Stimulated activated CD4-positive, alpha-beta T cell treated with anti-CD3 and anti-CD28 coated beads, Interleukin-15, amount 100 ng/mL, for 24 hours (primary cell): Measurements from ENCODE around the gene OSBPL1A.

ENCODE experiments used
- DNase-seq: peaks from one replicate; pipeline ENCODE4 v3.0.0-alpha.2; 2020

Gene OSBPL1A

DNA sequence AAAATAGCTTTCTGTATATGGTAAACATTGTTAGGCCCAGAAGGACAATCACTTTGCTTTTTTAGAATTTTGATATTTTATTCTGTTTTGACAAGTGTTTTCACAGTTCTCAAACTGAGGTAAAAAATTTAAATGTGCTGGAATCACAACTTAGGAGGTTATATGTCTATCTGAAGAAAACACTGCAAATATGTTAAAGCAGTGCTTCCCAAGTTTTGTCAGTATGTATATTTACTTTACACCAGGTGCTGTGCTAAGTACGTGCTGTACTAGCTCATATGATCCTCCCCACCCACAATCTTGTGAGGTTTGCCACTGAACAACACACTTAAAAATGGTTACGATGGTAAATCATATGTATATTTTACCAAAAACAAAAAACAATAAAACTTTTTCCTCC lies 134.6 kb downstream of the OSBPL1A start:
- DNase-seq, result no peak

DNA sequence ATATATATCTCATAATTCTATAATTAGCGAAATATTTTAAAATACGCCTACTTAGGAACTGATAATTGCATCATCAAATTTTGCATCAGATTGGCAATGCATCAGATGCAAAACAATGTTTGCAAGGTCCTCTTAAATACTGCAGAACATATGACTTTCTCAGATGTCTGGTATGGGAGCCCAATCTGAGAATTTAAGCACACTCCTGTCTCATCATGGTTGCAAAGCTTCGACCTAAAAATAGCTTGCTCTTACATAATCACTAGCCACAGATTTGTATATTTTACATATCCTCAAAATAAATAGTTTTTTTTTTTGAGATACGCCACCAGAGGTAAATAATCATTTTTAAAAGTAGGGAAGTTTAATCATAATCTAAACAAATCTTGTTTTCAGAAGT lies 135.5 kb downstream of the OSBPL1A start:
- DNase-seq, result no peak

DNA sequence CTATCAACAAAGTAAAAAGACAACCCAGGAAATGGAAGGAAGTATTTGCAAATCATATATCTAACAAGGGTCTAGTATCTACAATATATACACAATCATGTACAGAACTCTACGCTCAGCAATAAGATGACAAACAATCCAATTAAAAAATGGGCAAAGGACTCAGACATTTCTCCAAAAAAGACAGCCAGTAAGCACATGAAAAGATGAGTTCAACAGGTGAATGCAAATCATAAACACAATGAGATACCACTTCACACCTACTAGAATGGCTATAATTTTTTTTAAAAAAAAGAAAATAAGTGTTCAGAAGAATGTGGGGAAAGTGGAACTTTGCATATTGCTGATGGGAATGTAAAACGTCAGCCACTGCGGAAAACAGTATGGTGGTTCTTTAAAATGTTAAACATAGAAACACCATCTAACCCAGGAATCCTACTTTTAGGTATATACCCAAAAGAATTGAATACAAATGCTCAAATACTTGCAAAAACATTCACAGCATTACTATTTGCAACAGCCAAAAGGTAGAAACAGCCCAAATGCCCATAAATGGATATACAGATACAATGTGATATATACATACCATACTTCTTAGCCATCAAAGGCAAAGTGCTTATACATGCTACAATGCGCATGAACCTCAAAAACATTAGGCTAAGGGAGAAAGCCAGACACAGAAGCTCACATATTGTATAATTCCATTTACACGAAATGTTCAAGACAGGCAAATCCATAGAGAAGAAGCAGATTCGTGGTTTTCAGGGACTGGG lies 137.6 kb downstream of the OSBPL1A start:
- no peak for DNase-seq

DNA sequence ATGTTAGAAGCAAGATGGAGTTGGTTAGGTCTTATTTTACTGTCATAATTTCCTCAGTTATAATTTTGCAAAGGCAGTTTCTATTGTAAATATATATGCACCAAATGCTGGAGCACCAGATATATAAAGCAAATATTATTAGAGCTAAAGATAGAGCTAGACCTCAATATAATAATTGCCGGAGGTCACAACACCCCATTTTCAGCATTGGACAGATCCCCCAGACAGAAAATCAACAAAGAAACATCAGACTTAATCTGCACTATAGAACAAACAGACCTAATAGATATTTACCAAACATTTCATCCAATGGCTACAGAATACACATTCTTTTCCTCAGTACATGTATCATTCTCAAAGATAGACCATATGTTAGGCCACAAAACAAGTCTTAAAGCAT lies 143.6 kb downstream of the OSBPL1A start:
- DNase-seq, result no peak

DNA sequence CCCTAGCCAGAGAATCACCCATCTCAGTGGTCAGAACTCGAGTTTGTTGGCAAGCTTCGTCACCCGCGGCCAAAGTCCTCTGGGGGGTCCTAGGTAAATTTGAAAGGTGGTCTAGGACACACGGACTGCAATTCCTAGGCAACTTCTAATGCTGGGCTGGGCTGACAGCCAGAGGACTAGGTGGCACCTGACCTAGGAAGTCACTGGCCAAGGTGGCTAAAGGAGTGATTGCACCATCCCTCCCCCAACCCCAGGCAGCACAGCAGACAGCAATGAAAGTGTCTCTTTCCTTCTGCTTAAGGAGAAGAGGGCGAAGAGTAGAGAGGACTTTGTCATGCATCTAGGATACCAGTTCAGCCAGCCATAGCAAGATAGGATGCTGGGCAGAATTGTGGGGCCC lies 147.9 kb downstream of the OSBPL1A start:
- DNase-seq, result no peak

DNA sequence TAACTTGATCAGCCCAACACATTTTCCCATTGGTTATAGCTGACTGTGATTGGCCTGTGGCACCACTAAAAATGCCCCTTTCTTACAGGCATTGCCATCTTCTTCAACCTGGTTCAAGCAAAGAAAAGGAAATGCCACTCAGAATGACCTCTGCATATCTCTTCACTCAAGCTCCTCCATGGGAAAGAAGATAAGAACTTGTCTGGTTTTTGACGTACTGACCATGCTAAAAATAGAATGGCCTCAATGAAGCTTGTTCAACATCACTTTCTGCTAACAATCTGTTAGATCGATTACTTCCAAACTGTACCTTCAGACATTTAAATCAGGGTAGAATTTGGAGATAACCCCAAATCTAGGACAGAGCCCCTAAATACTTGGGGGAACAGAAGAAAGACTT lies 149.3 kb downstream of the OSBPL1A start:
- DNase-seq, result no peak

DNA sequence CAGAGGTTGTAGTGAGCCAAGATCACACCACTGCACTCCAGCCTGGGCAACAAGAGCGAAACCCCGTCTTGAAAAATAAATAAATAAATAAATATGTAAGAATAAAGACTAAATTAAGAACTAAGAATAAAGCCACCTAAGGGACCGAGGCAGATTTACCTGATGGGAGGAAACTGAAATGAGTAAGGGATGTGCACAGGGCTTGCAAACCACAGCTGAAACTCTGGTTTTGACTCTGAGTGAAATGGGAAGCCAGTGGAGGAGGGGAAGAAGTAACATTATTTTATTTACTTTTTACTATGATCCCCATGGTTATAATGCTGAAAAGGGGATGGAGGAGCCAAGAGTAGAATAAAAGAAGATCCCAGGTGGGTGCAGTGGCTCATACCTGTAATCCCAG lies 151.5 kb downstream of the OSBPL1A start:
- no peak for DNase-seq

DNA sequence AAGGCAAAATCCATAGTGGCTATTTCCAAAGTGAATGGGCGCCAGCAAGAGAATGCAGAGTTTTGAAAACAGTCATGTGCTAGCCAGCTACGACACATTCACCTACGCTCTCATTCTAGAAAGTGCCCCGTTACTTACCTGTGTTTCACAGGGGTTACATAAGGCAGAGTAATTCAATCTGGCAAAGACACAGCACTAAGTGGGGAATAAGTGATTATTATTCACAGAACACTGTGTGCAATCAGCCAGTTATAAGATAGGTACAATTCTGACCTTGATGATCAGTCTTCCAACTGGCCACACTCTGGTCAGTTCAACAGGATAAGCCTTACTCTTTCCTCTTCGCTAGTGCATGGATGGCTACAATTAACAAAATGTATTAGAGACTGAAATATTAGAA lies 152.9 kb downstream of the OSBPL1A start:
- DNase-seq, result no peak

DNA sequence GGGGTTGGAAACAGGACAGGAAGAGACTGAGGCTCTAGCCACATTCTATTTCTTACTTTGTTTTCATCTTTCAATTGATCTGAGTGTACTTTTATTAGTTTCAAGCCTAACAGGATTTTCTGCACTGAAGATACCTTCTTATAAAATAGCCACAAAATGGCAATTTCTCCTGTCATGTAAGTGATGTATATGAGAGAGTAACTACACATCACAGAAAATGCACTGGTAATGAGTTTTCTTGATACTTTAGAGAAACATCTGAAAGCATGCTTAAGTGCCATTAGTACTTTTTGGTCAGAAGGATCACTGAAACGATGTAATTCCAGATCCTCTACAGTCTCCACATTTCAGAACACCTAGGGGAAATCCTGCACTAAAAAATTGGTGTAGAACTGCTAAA lies 153.9 kb downstream of the OSBPL1A start:
- DNase-seq, result no peak

DNA sequence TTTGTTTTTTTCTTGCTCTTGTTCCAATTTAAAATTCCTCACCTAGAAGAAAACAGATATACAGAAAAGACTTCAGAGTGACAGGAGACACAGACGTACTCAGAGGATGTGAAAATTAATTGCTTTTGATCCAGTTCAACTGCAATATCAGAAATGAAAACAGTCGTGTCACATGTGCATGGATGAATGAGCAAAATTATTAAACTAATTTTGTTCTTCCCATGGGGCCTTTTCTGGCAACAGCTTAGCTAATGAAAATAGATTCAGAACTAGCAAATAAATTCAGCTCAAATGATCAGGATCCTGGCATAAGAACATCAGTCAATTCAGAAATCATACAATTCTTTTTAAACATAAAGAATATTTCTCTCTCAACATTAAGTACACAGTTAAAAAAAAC lies 158.3 kb downstream of the OSBPL1A start:
- DNase-seq, result no peak

DNA sequence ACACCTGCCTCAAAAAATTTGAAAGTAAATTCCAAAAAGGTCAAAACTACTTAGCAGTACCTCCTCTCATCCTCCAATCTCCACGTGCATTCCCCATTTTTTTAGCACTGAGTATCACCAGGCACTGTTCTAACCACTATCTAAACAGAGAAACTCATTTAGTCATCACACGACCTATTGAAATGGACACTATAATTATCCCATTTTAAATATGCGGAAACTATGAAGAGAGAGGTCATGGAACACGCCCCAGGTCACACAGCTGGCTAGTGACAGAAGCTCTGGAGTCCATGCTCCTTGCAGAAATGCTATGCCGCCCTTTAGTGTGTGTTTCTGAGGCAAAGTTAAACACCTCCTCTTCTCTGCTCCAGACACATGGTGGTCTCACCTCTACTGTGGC lies 159.2 kb downstream of the OSBPL1A start:
- no peak for DNase-seq

DNA sequence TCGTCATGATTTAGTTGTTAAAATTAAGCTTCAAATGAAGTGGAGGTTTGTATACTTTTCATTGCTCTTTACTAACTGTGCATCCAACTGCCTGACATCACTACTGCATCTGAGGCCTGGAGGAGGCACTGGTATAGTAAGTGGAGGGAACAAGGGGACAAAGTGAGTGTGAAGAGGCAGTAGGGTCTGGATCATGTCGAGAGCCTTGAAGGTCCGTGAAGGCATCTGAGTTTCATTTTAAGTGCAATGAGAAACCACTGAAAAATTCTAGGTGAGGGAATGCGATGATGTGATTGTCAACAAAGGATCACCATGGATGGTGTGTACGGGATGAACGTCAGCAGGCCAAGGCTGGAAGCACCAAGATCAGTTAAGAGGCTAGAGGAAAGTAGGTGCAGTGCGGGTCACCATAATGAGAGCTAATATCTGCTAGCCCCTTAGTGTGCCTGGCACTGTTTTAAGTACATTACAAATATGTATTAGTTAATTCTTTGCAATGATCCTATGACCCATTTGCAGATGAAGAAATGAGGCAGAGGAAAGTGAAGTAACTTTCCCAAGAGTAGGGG lies 162.7 kb downstream of the OSBPL1A start:
- no peak for DNase-seq

DNA sequence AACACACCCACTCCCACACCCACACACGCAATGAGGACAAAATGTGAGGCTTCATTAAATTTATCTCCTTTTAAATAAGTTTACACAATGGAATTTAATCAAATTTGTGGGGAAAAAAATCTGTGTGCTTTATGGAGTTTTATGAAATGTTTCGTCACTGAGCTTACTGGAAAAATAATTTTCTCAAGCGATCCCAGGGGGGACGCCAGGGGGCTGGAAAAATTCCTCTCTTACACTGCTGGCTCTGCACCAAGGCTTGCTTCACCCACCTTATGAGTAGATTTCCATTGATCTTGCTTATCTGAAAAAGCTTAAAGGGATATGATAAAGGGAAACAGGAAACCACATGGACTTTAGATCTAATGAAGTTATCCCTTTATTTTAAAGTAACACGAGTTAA lies 163.3 kb downstream of the OSBPL1A start:
- no peak for DNase-seq

DNA sequence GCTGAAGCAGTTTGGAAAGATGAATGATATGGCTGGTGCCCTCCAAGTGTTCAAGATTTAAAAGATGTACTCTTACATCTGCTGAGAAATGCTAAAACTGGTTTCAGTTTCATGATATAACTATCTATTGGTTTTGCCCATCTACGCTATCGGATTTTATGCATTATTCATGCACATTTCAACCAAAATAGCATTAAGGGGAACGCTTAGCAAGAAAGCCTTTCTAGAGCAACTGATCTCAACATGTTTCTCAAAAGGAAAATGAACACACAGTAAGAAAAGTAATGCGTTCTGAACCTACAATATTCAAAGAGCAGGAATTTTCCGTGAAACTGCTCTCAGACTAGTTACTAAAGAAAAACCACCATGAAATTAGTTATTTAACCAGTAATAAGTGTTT lies 164.8 kb downstream of the OSBPL1A start:
- DNase-seq, result no peak

DNA sequence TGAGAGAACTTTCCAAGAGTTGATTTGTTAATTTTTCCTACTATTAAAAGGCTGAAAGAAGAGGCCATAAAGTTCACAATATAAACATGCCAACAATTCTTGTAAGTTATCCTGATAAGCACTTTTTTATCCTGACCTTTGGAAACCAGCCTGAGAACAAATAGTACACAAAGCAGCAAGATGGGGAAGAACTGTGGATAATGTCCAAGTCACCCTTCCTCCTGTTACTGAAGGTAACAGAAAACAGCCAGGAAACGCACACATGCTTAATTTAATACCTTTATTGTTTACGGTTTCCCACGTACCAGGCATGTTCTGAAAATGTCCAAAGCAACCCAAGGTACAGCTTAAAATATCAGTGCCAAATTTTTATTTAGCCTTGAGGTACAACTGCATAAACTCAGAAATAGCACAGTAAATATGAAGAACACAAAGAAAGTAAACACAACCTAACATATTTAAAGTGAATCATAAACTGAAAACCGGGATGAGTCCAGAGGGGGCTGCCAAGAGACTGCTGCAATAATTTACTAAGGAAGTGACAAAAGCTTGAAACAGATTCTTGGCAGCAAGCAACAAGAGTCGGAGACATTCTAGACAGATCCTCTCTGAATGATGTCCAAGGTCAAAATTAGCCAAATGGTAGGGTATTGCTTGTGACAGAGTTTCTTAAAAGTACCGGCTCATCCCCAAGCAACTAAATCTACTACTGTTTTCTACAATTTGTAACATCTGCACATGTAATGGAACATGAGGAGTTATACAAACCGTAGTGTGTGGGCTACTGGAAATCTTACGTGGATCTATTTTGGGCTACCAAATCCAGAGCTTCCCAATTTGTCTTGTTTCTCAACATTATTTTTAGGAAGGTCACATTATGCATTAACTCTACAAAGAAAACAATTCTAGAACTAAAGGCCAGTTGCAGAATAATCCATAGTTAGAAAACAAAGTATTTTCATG lies 165.6 kb downstream of the OSBPL1A start:
- no peak for DNase-seq

DNA sequence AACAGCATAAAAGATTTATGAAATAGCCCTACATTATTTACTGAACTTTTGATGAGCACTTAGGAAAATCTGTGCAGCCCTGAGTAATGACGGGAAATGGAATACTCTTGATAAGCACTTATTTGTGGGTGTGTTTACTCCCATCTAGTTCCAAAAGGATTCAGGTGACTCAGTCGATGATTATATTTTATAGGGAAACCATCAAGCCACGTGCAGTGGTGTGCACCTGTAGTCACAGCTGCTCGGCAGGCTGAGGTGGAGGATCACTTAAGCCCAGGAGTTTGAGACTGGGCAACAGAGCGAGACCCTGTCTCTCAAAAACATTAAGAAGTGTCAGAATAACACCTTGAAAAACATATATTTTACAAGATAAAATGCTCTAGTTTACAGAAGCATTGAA lies 166.9 kb downstream of the OSBPL1A start:
- no peak for DNase-seq

DNA sequence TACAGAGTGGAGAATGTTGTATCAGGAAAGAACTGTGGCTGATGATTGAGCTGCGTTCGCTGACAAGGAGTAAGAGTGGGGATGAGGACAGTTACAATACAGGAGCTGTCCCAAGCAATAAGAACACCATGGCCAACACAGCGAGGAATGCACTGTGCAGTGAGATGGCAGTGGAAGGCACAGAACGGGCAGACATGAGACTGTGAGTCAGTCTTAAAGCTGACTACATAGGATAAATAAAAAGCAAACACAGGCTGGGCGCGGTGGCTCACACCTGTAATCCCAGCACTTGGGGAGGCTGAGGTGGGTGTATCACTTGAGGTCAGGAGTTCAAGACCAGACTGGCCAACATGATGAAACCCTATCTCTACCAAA lies 169.0 kb downstream of the OSBPL1A start:
- DNase-seq, result no peak

DNA sequence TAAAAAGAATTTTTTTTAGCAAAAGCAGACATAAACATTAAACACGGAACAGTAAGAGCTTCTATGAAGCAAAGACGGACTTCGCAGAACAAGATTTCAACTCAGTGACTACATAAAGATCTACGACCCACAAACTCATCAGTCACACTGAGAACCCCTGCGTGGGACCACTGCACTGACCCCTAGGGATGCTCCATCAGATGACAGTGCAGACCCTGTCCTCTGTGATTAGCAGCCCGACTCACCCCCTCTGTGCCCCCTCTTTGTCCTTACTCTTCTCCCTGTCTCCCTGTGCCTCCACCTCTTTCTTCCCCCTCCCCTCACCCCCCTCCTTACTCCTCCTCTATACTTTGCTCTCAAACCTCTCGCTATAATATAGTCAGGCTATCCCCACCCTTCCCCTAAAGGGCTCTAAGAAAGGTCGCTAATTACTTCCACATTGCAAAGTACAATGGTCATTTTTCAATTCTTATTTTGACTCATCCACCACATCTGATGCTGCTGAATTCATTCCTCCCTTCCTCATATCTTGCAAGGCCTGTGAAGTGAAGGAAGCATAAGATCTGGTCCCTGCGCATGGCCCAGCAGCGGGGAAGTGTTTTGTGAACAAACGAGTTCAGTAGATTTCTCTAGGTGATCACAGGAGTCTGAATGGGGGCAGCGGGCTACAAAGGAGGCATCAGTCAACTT lies 169.5 kb downstream of the OSBPL1A start:
- no peak for DNase-seq

DNA sequence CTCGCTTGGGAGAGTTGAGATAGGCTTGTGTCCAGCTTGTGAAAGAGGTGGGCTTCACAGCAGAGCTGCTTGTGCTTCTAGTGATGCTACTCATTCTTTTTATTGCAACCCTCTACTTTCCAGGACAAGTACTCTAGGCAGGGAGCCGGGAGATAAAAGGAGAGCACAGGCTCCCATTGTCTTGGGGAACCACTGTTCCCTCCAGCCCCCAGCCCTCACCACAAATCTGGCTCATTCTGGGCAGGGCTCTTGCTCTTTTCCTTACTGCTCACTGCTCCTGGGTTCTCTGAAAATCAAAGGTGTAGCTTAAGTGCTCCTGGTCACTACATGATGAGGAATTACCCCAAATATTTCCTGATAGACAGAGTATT lies 177.3 kb downstream of the OSBPL1A start:
- no peak for DNase-seq

DNA sequence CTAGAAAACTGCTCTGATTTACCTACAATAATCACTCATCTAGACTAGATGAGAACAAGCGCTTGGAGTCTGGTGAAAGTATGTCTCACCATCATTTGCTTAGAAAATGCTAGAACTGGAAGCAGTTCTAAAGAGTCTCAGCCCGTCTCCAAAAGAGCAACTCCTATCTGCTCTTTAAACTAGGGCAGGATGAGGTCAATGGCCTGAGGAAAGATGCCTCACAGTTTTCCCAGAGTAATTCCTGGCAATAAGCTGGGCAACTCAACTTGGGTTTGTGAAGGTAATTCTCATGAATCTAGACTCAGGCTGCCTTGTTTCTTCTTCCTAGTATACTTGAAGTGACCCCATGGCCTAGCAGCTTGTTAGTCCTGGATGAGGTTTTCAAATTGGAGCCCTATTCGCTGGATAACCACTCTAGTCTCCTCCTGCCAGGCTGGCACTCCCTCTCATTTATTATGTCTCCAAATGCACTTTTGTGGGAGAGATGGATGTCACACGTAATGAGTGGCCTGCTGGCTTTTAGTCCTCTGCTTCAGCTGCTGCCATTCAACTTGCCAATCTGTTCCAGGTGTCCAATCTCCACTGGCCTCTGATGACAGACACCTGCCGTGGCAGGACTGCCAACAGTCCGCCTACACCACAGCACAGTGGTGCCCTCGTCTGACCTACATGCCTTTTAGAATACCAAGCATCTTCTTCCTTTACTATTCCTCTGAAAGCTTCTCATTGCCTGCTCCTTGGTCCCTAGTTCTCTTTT lies 177.9 kb downstream of the OSBPL1A start:
- no peak for DNase-seq

DNA sequence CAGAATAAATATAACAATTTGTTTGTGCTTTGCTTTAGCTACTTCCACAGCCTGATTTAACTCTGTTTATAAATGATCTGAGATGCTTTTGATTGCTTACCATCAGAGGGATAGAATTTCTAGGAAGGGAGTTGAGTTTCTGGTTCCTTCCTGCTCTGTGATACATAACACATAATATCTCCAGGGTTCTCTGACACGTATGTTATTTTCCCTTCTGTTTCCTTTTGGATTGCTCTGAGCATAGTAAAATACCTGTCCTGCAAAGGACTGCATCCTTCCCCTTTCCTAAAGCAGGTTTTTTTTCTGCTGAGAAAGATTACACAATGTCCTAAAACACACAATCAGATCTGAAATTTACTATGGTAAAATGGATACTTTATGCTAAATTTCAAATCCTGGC lies 182.7 kb downstream of the OSBPL1A start:
- no peak for DNase-seq

DNA sequence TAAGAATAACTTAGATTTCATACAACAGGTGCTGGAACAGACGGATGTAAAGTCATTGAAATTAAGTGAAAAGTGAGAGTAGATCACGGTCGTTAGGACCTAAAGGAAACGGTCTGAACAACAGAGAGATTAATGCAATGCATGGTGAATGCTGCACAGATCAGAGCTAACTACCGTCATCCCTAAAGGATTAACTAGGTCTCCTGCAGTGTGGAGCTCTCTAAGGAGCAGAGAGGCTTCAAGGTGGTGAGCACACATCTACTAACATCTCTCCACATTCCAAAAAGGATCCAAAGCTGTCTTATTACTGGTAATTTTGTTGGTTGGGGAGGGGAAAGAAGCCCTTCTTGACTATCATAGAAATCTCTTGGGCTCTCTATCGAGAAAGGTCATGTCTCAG lies 183.5 kb downstream of the OSBPL1A start:
- no peak for DNase-seq

DNA sequence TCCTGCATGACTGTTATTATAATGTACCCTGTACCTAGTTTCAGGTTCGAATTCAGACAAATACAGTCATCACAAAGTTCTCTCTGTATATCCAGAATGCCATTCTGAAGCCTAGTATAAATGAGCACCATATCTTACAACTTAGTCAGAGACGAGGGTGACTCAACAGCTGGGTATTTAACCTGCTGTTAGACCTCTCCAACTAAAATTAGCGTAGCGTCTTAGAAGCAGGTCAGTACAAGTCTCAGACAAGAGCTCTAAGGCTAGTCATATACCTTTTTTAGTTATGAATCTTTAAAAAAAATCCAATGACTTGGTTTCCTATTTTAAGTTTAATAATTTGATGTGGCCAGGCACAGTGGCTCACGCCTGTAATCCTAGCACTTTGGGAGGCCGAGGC lies 184.7 kb downstream of the OSBPL1A start:
- DNase-seq, result no peak
